Mesendoderm (in vitro differentiated cells): ENCODE data around the gene KIF11.
"Not testable (repeated sequence)": the region's sequence is repeated elsewhere in the genome, so short reads cannot be mapped to it uniquely, and the experiment has no call there.

Experiments used
- DNase-seq: peaks from one replicate; pipeline ENCODE4 v3.0.0; 2013
- H2AK5ac ChIP-seq: 2 replicates; pipeline ENCODE4 v1.6.1; 2013; ENCODE audit warnings: low read length, inconsistent platforms
- H2BK120ac ChIP-seq: 2 replicates; pipeline ENCODE4 v1.6.1; 2013; ENCODE audit warnings: low read depth, mild to moderate bottlenecking, low read length, moderate library complexity, mixed read lengths
- H2BK15ac ChIP-seq: replicated peaks from 2 replicates; pipeline ENCODE4 v1.6.1; 2013; ENCODE audit warnings: low read depth, mild to moderate bottlenecking, moderate library complexity
- H2BK5ac ChIP-seq: 2 replicates; pipeline ENCODE4 v1.6.1; 2013; ENCODE audit warnings: low read length, inconsistent platforms
- H3K18ac ChIP-seq: 2 replicates; pipeline ENCODE4 v1.6.1; 2013; ENCODE audit warnings: mild to moderate bottlenecking, low read length, mixed read lengths
- H3K23ac ChIP-seq: one replicate; pipeline ENCODE4 v1.6.1; 2013; ENCODE audit warnings: low read length
- H3K27ac ChIP-seq: 2 replicates; pipeline ENCODE4 v1.5.1; 2013; ENCODE audit warnings: low read depth, mild to moderate bottlenecking, inconsistent platforms, low read length, moderate library complexity
- H3K27me3 ChIP-seq: 2 replicates; pipeline ENCODE4 v1.6.1; 2013; ENCODE audit warnings: low read length, control low read depth, mild to moderate bottlenecking, inconsistent platforms; ENCODE audit not compliant: insufficient read depth, poor library complexity
- H3K36me3 ChIP-seq: 2 replicates; pipeline ENCODE4 v1.6.1; 2013; ENCODE audit warnings: low read length, inconsistent platforms; ENCODE audit not compliant: control insufficient read depth, insufficient read depth
- H3K4ac ChIP-seq: one replicate; pipeline ENCODE4 v1.6.1; 2013; ENCODE audit warnings: low read depth, mild to moderate bottlenecking, low read length, moderate library complexity
- H3K4me1 ChIP-seq: 2 replicates; pipeline ENCODE4 v1.6.1; 2013; ENCODE audit warnings: low read depth, low read length, inconsistent platforms; ENCODE audit not compliant: control insufficient read depth
- H3K4me2 ChIP-seq: 2 replicates; pipeline ENCODE4 v1.6.1; 2013; ENCODE audit warnings: low read length
- H3K4me3 ChIP-seq: 2 replicates; pipeline ENCODE4 v1.5.1; 2013; ENCODE audit warnings: mild to moderate bottlenecking, low read length
- H3K56ac ChIP-seq: one replicate; pipeline ENCODE4 v1.6.1; 2013; ENCODE audit warnings: low read length
- H3K79me1 ChIP-seq: 2 replicates; pipeline ENCODE4 v1.6.1; 2013; ENCODE audit warnings: low read length, inconsistent platforms
- H3K79me2 ChIP-seq: 2 replicates; pipeline ENCODE4 v1.6.1; 2013; ENCODE audit warnings: mild to moderate bottlenecking, low read length; ENCODE audit not compliant: control insufficient read depth, insufficient read depth
- H3K9ac ChIP-seq: 2 replicates; pipeline ENCODE4 v1.6.1; 2013; ENCODE audit warnings: low read length, inconsistent platforms
- H4K5ac ChIP-seq: one replicate; pipeline ENCODE4 v1.6.1; 2013; ENCODE audit warnings: low read length
- H4K8ac ChIP-seq: one replicate; pipeline ENCODE4 v1.6.1; 2013; ENCODE audit warnings: low read depth, mild to moderate bottlenecking, control low read depth, low read length, moderate library complexity
- WGBS: extraction: QIAGEN DNeasy Blood & Tissue Kit; methylation state at CpG from one replicate; pipeline ENCODE4 v1.1.7; 2013; ENCODE audit warnings: low lambda C conversion rate, missing lambda C conversion rate; ENCODE audit not compliant: insufficient coverage; ENCODE audit errors: extremely low coverage; 5-methylcytosine and 5-hydroxymethylcytosine counted together

KIF11 gene

GRCh38 chr10:92574548-92575261, 18.2 kb upstream of the KIF11 start:
- peak overlapping the region; percentile 86 for H3K4me2 ChIP-seq
- H2BK15ac ChIP-seq: no peak overlapping the region
- no peaks in the 10 kb centered on the region for H3K36me3 ChIP-seq
- H3K79me2 ChIP-seq: peaks cover 15% of the 10 kb centered on the region
- peak overlapping the region; percentile 81 for H3K27ac ChIP-seq
- no peak overlapping the region for H4K8ac ChIP-seq
- H3K79me1 ChIP-seq: peaks cover 10% of the 10 kb centered on the region
- peak overlapping the region; percentile 62 for H3K56ac ChIP-seq
- H3K4me3 ChIP-seq: peak overlapping the region; percentile 3
- no peak overlapping the region for H3K18ac ChIP-seq
- no peak overlapping the region for H2AK5ac ChIP-seq
- H2BK5ac ChIP-seq: no peak overlapping the region
- H3K4me1 ChIP-seq: peaks cover 4% of the 10 kb centered on the region
- no peak overlapping the region for H4K5ac ChIP-seq
- no peak overlapping the region for H3K4ac ChIP-seq
- peak overlapping the region; percentile 81 for H3K9ac ChIP-seq
- peak; percentile 44 for DNase-seq
- no peak overlapping the region for H3K23ac ChIP-seq
- WGBS: no CpG with 5 or more reads among the region's 22 CpGs
- no peak overlapping the region for H2BK120ac ChIP-seq
- H3K27me3 ChIP-seq: no peaks in the 10 kb centered on the region

GRCh38 chr10:92575961-92576360, 17.0 kb upstream of the KIF11 start:
- H2BK120ac ChIP-seq: no peak overlapping the region
- H4K5ac ChIP-seq: no peak overlapping the region

GRCh38 chr10:92582347-92582746, 10.6 kb upstream of the KIF11 start:
- not testable (repeated sequence) for H3K9ac ChIP-seq, H3K79me2 ChIP-seq, H2BK15ac ChIP-seq, H4K5ac ChIP-seq, H3K4me3 ChIP-seq, H3K79me1 ChIP-seq, H2BK5ac ChIP-seq, DNase-seq, H3K4me1 ChIP-seq, H3K36me3 ChIP-seq, H3K23ac ChIP-seq, H3K27me3 ChIP-seq, H3K27ac ChIP-seq, H2BK120ac ChIP-seq, H3K4ac ChIP-seq, H4K8ac ChIP-seq, H2AK5ac ChIP-seq, H3K56ac ChIP-seq, H3K4me2 ChIP-seq, H3K18ac ChIP-seq
- no CpG with 5 or more reads among the region's 6 CpGs for WGBS

More at GRCh38 chr10:92575961-92576360, 17.0 kb upstream of the KIF11 start:
- Histone ChIP-seq H3K79me1 (peaks cover 10% of the 10 kb centered on the region), H3K4me2 (no peak overlapping the region), H3K4me1 (peaks cover 4% of the 10 kb centered on the region), H3K79me2 (peaks cover 15% of the 10 kb centered on the region), H2AK5ac (no peak overlapping the region), H2BK15ac (no peak overlapping the region), H3K23ac (no peak overlapping the region), H4K8ac (no peak overlapping the region), H3K27me3 (no peaks in the 10 kb centered on the region), H3K9ac (no peak overlapping the region), H3K4me3 (no peak overlapping the region), H3K4ac (no peak overlapping the region), H3K27ac (no peak overlapping the region), H3K18ac (no peak overlapping the region), H2BK5ac (no peak overlapping the region), H3K36me3 (no peaks in the 10 kb centered on the region), H3K56ac (no peak overlapping the region)
- no peak for DNase-seq

- WGBS: no CpG with 5 or more reads among the region's 19 CpGs
- Histone ChIP-seq H3K27me3 (no peaks in the 10 kb centered on the region), H3K4me1 (no peaks in the 10 kb centered on the region), H4K5ac (no peak overlapping the region), H3K4me3 (no peak overlapping the region), H3K79me2 (peaks cover 24% of the 10 kb centered on the region), H3K18ac (peak overlapping the region; percentile 42), H2BK120ac (no peak overlapping the region), H3K4me2 (peak overlapping the region; percentile 22), H3K79me1 (no peaks in the 10 kb centered on the region), H2AK5ac (no peak overlapping the region), H3K4ac (no peak overlapping the region), H4K8ac (peak overlapping the region; percentile 97), H3K27ac (peak overlapping the region; percentile 73), H3K56ac (peak overlapping the region; percentile 81), H3K9ac (peak overlapping the region; percentile 64), H2BK5ac (no peak overlapping the region), H2BK15ac (peak overlapping the region; percentile 64), H3K23ac (no peak overlapping the region), H3K36me3 (no peaks in the 10 kb centered on the region)
- peak; percentile 91 for DNase-seq
Measured at GRCh38 chr10:92590623-92591549, 2.0 kb upstream of the KIF11 start.

- Histone ChIP-seq H2BK5ac (no peak overlapping the region), H3K27ac (peak overlapping the region; percentile 73), H3K23ac (no peak overlapping the region), H3K79me2 (peaks cover 31% of the 10 kb centered on the region), H2BK15ac (no peak overlapping the region), H2BK120ac (no peak overlapping the region), H3K18ac (peak overlapping the region; percentile 42), H3K4me2 (peak overlapping the region; percentile 42), H3K27me3 (no peaks in the 10 kb centered on the region), H3K4ac (no peak overlapping the region), H3K4me3 (peak overlapping the region; percentile 12), H3K4me1 (no peaks in the 10 kb centered on the region), H3K79me1 (no peaks in the 10 kb centered on the region), H4K8ac (peak overlapping the region; percentile 97), H3K56ac (peak overlapping the region; percentile 81), H3K9ac (peak overlapping the region; percentile 64), H3K36me3 (no peaks in the 10 kb centered on the region), H2AK5ac (no peak overlapping the region), H4K5ac (peak overlapping the region; percentile 71)
- peak; percentile 94 for DNase-seq
- no CpG with 5 or more reads among the region's 38 CpGs for WGBS
Measured at GRCh38 chr10:92591550-92592022, 1.3 kb upstream of the KIF11 start.
